SU-DHL-6 (cell line): ENCODE measurements around the gene SCTR.

ENCODE experiments used
- H2AFZ ChIP-seq: fragments of 200-600 bp; sonication (generic); 2 replicates; pipeline ENCODE4 v1.6.1; 2014; ENCODE audit warnings: low read depth, mild to moderate bottlenecking, moderate library complexity, mixed read lengths, antibody characterized with exemption, low read length; ENCODE audit not compliant: severe bottlenecking
- H3F3A ChIP-seq: fragments of 200-600 bp; shearing (Covaris generic); 2 replicates; pipeline ENCODE4 v1.6.0; 2016; ENCODE audit warnings: antibody characterized with exemption, mild to moderate bottlenecking; ENCODE audit not compliant: insufficient read depth
- H3K27ac ChIP-seq: fragments of 200-600 bp; sonication (generic); 2 replicates; pipeline ENCODE4 v1.5.1; 2016; ENCODE audit warnings: low read depth, mild to moderate bottlenecking, low read length, moderate library complexity, mixed read lengths
- H3K27me3 ChIP-seq: fragments of 200-600 bp; sonication (generic), shearing (Covaris generic); 2 replicates; pipeline ENCODE4 v1.6.0; 2014; ENCODE audit warnings: mild to moderate bottlenecking, low read length
- H3K36me3 ChIP-seq: fragments of 200-600 bp; sonication (generic); 2 replicates; pipeline ENCODE4 v1.6.1; 2014; ENCODE audit warnings: mild to moderate bottlenecking, low read length, mixed read lengths
- H3K4me2 ChIP-seq: fragments of 300-600, 200-600 bp; shearing (Covaris generic), sonication (generic); 2 replicates; pipeline ENCODE4 v1.6.0; 2014; ENCODE audit warnings: low read length, low read depth, mild to moderate bottlenecking; ENCODE audit not compliant: poor library complexity, severe bottlenecking
- H3K4me3 ChIP-seq: fragments of 200-600 bp; sonication (generic); 2 replicates; pipeline ENCODE4 v1.5.1; 2014; ENCODE audit warnings: antibody characterized with exemption, low read length, mild to moderate bottlenecking, mixed read lengths; ENCODE audit not compliant: insufficient read depth, poor library complexity, severe bottlenecking
- H3K79me2 ChIP-seq: fragments of 200-600 bp; sonication (generic); 2 replicates; pipeline ENCODE4 v1.6.1; 2014; ENCODE audit warnings: mild to moderate bottlenecking, low read length, moderate library complexity; ENCODE audit not compliant: insufficient read depth
- H3K9ac ChIP-seq: fragments of 200-600 bp; sonication (generic); 2 replicates; pipeline ENCODE4 v1.7.0; 2014; ENCODE audit warnings: mild to moderate bottlenecking, low read length
- H3K9me2 ChIP-seq: fragments of 200-600 bp; sonication (generic); replicated peaks from 2 replicates; pipeline ENCODE4 v1.6.1; 2014; ENCODE audit warnings: low read length; ENCODE audit not compliant: insufficient read depth
- H3K9me3 ChIP-seq: fragments of 200-600 bp; sonication (generic); 2 replicates; pipeline ENCODE4 v1.6.1; 2014; ENCODE audit warnings: low read length, mixed read lengths; ENCODE audit not compliant: insufficient read depth
- H4K20me1 ChIP-seq: fragments of 200-600 bp; sonication (generic); 2 replicates; pipeline ENCODE4 v1.6.1; 2014; ENCODE audit warnings: low read depth, mild to moderate bottlenecking, antibody characterized with exemption, low read length, moderate library complexity, mixed read lengths
- EZH2phosphoT487 ChIP-seq: fragments of 200-600 bp; sonication (generic), shearing (Covaris generic); conservative IDR thresholded peaks from 2 replicates; pipeline ENCODE4 v1.6.1; 2018; ENCODE audit warnings: mild to moderate bottlenecking, antibody characterized with exemption, low read length, moderate library complexity, mixed read lengths
- TF ChIP-seq, protein P1 (sequence below): fragments of 200-600 bp; sonication (generic); IDR thresholded peaks from one replicate; pipeline ENCODE4 v1.5.1; 2017; ENCODE audit warnings: antibody characterized with exemption, mild to moderate bottlenecking, low read length, moderate library complexity; ENCODE audit not compliant: insufficient read depth, poor library complexity, severe bottlenecking

SCTR gene

DNA sequence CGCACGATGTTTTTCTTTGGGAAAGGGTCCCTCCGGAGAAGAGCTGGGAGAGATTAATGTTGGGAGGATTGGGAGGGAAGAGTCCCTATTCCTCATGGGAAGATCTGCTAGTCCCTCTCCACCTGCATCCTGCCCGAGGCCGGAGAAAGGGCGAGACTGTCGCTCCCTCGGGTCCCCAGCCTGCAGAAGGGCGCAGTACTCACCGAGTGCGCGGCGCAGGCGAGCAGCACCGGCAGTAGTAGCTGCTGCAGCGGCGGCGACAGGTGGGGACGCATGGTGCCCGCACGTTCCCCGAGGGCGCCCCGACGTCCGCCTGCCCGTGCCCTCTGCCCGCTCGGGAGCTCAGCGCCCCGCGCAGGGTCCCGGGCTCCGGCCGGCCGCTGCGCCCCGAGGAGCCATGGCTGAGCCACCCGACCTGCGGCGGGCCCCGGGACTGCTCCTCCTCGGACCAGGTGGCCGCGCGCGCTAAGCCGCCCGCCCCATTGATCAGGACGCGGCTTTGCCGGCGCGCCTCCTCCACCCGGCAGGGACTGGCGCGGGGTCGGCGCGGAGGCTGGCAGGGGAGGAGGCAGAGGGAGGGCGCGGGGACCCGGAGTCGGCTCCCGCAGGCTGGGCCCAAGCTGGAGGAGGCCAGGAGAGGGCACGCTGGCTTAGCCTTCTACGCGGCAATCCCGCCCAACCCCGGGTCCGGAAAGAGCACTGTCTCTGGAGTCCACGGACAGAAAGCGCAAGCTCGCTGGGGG is at the start of gene SCTR:
TSS of gene SCTR (minus strand) at position 532 of the 743 bp plus-strand sequence. CDS start at position 275, 257 bp downstream.
- no peak within 1 kb of the TSS for H2AFZ ChIP-seq
- TF ChIP-seq, protein P1, sequence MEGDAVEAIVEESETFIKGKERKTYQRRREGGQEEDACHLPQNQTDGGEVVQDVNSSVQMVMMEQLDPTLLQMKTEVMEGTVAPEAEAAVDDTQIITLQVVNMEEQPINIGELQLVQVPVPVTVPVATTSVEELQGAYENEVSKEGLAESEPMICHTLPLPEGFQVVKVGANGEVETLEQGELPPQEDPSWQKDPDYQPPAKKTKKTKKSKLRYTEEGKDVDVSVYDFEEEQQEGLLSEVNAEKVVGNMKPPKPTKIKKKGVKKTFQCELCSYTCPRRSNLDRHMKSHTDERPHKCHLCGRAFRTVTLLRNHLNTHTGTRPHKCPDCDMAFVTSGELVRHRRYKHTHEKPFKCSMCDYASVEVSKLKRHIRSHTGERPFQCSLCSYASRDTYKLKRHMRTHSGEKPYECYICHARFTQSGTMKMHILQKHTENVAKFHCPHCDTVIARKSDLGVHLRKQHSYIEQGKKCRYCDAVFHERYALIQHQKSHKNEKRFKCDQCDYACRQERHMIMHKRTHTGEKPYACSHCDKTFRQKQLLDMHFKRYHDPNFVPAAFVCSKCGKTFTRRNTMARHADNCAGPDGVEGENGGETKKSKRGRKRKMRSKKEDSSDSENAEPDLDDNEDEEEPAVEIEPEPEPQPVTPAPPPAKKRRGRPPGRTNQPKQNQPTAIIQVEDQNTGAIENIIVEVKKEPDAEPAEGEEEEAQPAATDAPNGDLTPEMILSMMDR = no peak
- TF ChIP-seq EZH2phosphoT487 = no peak
- no peak within 1 kb of the TSS for H3K4me2 ChIP-seq
- no peak within 1 kb of the TSS for H3K27ac ChIP-seq
- H4K20me1 ChIP-seq = no peaks in the 10 kb centered on the region
- H3K27me3 ChIP-seq = no peaks in the 10 kb centered on the region
- H3K9me3 ChIP-seq = no peaks in the 10 kb centered on the region
- no peaks in the 10 kb centered on the region for H3K36me3 ChIP-seq
- no peaks in the 10 kb centered on the region for H3K79me2 ChIP-seq
- H3K9me2 ChIP-seq = no peaks in the 10 kb centered on the region
- H3F3A ChIP-seq = no peaks in the 10 kb centered on the region
- H3K9ac ChIP-seq = no peak within 1 kb of the TSS
- H3K4me3 ChIP-seq = no peak within 1 kb of the TSS

DNA sequence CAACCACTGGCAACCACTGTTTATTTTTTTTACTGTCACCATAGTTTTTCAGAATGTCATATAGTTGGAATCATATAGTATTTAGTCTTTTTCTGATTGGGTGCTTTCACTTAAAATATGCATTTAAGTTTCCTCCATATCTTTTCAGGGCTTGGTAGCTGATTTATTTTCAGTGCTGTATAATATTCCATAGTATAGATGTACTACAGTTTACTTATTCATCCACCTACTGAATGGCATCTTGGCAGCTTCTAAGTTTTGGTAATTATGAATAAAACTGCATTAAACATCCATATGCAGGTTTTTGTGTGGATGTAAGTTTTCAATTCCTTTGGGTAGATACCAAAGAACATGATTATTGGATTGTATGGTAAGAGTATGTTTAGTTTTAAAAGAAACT is 43.0 kb upstream of the SCTR start:
- Histone ChIP-seq H3K9me2 (no peaks in the 10 kb centered on the region), H3K27ac (no peak overlapping the region), H3K27me3 (no peaks in the 10 kb centered on the region), H3F3A (no peaks in the 10 kb centered on the region), H3K4me3 (no peak overlapping the region), H3K9ac (no peak overlapping the region), H3K9me3 (0 out of 2 replicates have a peak, but pooled peaks cover 3% of the 10 kb centered on the region), H3K79me2 (no peaks in the 10 kb centered on the region), H3K36me3 (no peaks in the 10 kb centered on the region), H3K4me2 (no peak overlapping the region), H4K20me1 (no peaks in the 10 kb centered on the region), H2AFZ (no peak overlapping the region)
- TF ChIP-seq, protein P1 = no peak
- TF ChIP-seq EZH2phosphoT487 = no peak

DNA sequence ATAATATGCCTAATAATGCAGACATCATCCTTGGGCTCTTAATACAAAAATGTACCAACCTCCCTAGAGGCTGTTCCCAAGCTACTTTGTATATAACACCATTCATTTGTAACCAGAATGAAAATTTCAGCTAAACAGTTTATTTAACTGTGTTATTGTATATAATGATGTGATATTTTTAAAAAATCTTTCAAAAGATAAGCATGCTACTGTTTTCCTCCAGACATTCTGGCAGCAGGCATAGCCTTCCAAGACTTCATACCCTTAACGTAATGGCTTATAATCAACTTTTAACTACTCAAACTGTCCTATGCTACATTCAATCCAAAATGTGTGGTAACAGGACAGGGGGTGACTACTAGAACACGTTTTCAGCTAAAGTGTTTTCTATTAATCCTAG is 41.2 kb upstream of the SCTR start:
- Histone ChIP-seq H3K4me2 (no peak overlapping the region), H2AFZ (no peak overlapping the region), H3K79me2 (no peaks in the 10 kb centered on the region), H3K27ac (no peak overlapping the region), H3F3A (no peaks in the 10 kb centered on the region), H3K4me3 (no peak overlapping the region), H3K9ac (no peak overlapping the region), H3K36me3 (no peaks in the 10 kb centered on the region), H3K9me2 (no peaks in the 10 kb centered on the region), H3K9me3 (0 out of 2 replicates have a peak, but pooled peaks cover 3% of the 10 kb centered on the region), H3K27me3 (no peaks in the 10 kb centered on the region), H4K20me1 (no peaks in the 10 kb centered on the region)
- no peak for TF ChIP-seq EZH2phosphoT487
- TF ChIP-seq, protein P1 = no peak
